OCI-LY3 (cell line): ENCODE results near the gene USP2.

ENCODE experiments used
- CTCF ChIP-seq: fragments of 200-600, 300-600 bp; sonication (generic); IDR thresholded peaks from 2 replicates; pipeline ENCODE4 v1.5.1; 2014; ENCODE audit warnings: antibody characterized with exemption, low read length, low read depth
- EZH2phosphoT487 ChIP-seq: fragments of 200-600 bp; shearing (Covaris generic); IDR thresholded peaks from 2 replicates; pipeline ENCODE4 v1.6.1; 2018; ENCODE audit warnings: antibody characterized with exemption, mixed run types, low read depth

- TF ChIP-seq CTCF (no peak), EZH2phosphoT487 (no peak)
These were observed 37.8 kb upstream of the USP2 start for GRCh38 chr11:119419246-119419645.
